ENCODE measurements around the gene FBXO34. TPM values are rescaled to one million over a fixed set of nuclear protein-coding genes. Genes with fewer than 3 reads are reported as not detected.
A peak's percentile ranks its signal among the peaks of the same experiment; 100 is the strongest.

Gene FBXO34, protein sequence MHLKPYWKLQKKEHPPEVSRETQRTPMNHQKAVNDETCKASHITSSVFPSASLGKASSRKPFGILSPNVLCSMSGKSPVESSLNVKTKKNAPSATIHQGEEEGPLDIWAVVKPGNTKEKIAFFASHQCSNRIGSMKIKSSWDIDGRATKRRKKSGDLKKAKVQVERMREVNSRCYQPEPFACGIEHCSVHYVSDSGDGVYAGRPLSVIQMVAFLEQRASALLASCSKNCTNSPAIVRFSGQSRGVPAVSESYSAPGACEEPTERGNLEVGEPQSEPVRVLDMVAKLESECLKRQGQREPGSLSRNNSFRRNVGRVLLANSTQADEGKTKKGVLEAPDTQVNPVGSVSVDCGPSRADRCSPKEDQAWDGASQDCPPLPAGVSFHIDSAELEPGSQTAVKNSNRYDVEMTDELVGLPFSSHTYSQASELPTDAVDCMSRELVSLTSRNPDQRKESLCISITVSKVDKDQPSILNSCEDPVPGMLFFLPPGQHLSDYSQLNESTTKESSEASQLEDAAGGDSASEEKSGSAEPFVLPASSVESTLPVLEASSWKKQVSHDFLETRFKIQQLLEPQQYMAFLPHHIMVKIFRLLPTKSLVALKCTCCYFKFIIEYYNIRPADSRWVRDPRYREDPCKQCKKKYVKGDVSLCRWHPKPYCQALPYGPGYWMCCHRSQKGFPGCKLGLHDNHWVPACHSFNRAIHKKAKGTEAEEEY
- 8.4 TPM for polyA plus RNA-seq (2013, experiment 1 of 2)
- 8.6 TPM for polyA plus RNA-seq (2013, experiment 2 of 2)

DNA sequence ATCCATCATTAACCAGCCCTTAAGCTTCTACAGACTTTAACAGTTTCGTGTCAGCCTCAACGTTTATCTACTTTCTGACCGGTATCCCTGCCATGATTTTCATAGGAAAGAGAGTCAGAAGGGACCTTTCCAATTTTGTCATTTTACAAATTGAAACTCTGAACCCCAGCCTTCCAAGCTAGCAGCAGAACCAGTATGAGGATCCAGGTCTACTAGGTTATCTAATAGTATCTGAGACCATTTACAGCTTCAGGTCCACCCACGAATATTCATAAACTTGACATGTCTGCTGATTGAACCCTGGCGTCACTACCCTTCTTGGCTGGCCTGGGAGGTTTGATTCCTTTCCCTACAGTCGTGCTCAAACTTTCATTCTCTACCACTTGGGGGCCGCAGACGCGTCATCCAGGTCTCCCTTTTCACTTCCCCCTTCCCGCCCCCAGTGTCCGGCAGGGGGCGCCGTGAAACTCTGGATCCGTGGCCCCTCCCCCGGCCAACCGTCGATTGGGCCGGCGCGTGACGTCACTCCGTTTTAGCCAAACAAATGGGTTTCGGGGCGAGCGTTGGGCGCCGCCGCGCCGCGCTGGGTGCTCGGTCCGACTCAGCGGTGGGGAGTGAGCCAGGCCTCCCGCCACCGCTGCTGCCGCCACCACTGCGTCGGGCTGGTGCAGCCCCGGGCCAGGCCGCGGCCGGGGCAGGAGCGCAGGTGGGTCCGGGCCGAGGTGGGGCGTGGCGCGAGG is at the start of gene FBXO34:
Gene FBXO34 (plus strand): TSS at position 590 of the 740 bp plus-strand sequence. CDS start 78,970 bp downstream, outside the sequence.
- peak; percentile 98 for DNase-seq
- peak within 1 kb of the TSS; percentile 88 for H3K4me3 ChIP-seq (ENCODE audit: low read length)
- no peaks in the 10 kb centered on the region for H3K36me3 ChIP-seq (ENCODE audit: control insufficient read depth, insufficient read depth, low read length)
- WGBS (ENCODE audit: extremely low coverage, insufficient coverage, low lambda C conversion rate), result no CpG with 5 or more reads among the region's 49 CpGs
- H2AK5ac ChIP-seq (ENCODE audit: low read length), result no peak within 1 kb of the TSS
- peak within 1 kb of the TSS; percentile 75 for H2BK5ac ChIP-seq (ENCODE audit: low read length)
- peak within 1 kb of the TSS; percentile 93 for H3K9ac ChIP-seq (ENCODE audit: low read length)
- peak within 1 kb of the TSS; percentile 93 for H3K56ac ChIP-seq (ENCODE audit: low read length)
- no peak within 1 kb of the TSS for H4K8ac ChIP-seq (ENCODE audit: low read depth, low read length)
- H2BK120ac ChIP-seq (ENCODE audit: low read depth, low read length), result peak within 1 kb of the TSS; percentile 18
- peak within 1 kb of the TSS; percentile 40 for H3K4ac ChIP-seq (ENCODE audit: low read depth, low read length)
- peaks cover 4% of the 10 kb centered on the region for H3K4me1 ChIP-seq (ENCODE audit: control insufficient read depth, low read depth, low read length)
- peaks cover 19% of the 10 kb centered on the region for H3K79me2 ChIP-seq (ENCODE audit: control insufficient read depth, insufficient read depth, low read length)
- no peaks in the 10 kb centered on the region for H3K27me3 ChIP-seq (ENCODE audit: insufficient read depth, low read length, poor library complexity)
- peak within 1 kb of the TSS; percentile 98 for H3K23ac ChIP-seq (ENCODE audit: low read length)
- H2BK15ac ChIP-seq (replicated peaks; ENCODE audit: low read depth), result no peak within 1 kb of the TSS
- H4K5ac ChIP-seq (ENCODE audit: low read length), result no peak within 1 kb of the TSS
- peaks cover 2% of the 10 kb centered on the region for H3K79me1 ChIP-seq (ENCODE audit: low read length)
- H3K4me2 ChIP-seq (ENCODE audit: low read length), result peak within 1 kb of the TSS; percentile 70
- H3K27ac ChIP-seq (ENCODE audit: low read depth, low read length), result peak within 1 kb of the TSS; percentile 23
- H3K18ac ChIP-seq (ENCODE audit: low read length), result peak within 1 kb of the TSS; percentile 95

- H3K4ac ChIP-seq (ENCODE audit: low read depth, low read length), result no peak overlapping the region
- no peak overlapping the region for H3K4me3 ChIP-seq (ENCODE audit: low read length)
- H3K4me1 ChIP-seq (ENCODE audit: control insufficient read depth, low read depth, low read length), result no peaks in the 10 kb centered on the region
- no peak overlapping the region for H2BK120ac ChIP-seq (ENCODE audit: low read depth, low read length)
- H3K79me1 ChIP-seq (ENCODE audit: low read length), result no peaks in the 10 kb centered on the region
- no peak overlapping the region for H3K9ac ChIP-seq (ENCODE audit: low read length)
- no peak overlapping the region for H3K4me2 ChIP-seq (ENCODE audit: low read length)
- H3K18ac ChIP-seq (ENCODE audit: low read length), result no peak overlapping the region
- no peak overlapping the region for H3K56ac ChIP-seq (ENCODE audit: low read length)
- no peak overlapping the region for H4K8ac ChIP-seq (ENCODE audit: low read depth, low read length)
- H2AK5ac ChIP-seq (ENCODE audit: low read length), result no peak overlapping the region
- H2BK15ac ChIP-seq (replicated peaks; ENCODE audit: low read depth), result no peak overlapping the region
- no peak overlapping the region for H2BK5ac ChIP-seq (ENCODE audit: low read length)
- DNase-seq, result no peak
- no peak overlapping the region for H3K23ac ChIP-seq (ENCODE audit: low read length)
- no peak overlapping the region for H4K5ac ChIP-seq (ENCODE audit: low read length)
- H3K79me2 ChIP-seq (ENCODE audit: control insufficient read depth, insufficient read depth, low read length), result no peaks in the 10 kb centered on the region
- no peaks in the 10 kb centered on the region for H3K36me3 ChIP-seq (ENCODE audit: control insufficient read depth, insufficient read depth, low read length)
- no peaks in the 10 kb centered on the region for H3K27me3 ChIP-seq (ENCODE audit: insufficient read depth, low read length, poor library complexity)
- no peak overlapping the region for H3K27ac ChIP-seq (ENCODE audit: low read depth, low read length)
These were observed 49.3 kb upstream of the FBXO34 start for GRCh38 chr14:55221968-55222367.

DNA sequence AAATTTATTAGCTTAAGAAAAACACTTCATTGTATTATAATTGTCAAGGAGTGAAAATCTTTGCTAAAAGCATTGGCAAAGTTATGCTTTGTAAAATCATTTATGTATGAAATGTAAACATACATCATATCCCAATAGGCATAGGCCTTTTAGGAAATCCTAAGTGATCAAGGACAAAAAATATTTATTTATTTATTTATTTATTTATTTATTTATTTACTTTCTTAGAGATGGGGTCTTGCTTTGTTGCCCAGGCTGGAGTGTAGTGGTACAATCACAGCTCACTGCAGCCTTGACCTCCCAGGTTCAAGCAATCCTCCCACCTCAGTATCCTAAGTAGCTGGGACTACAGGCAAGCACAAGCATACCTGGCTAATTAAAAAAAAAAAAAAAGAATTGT is 47.9 kb upstream of the FBXO34 start:
- no peaks in the 10 kb centered on the region for H3K27me3 ChIP-seq (ENCODE audit: insufficient read depth, low read length, poor library complexity)

DNA sequence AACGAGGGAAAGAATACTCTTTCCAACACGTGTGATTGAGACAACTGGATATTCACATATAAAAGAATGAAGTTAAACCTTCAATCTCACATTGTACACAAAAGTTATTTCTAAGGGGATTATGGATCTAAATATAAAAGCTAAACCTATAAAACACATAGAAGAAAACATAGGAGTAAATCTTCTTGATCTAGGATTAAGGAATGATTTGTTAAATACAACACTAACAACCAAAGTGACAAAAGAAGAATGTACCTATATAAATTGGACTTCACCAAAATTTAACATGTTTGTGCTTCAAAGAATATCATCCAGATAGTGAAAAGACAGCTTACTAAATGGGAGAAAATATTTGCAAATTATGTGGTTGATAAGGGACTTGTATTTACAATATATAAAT is 43.0 kb upstream of the FBXO34 start:
- Histone ChIP-seq H3K4ac (ENCODE audit: low read depth, low read length) (no peak overlapping the region), H3K56ac (ENCODE audit: low read length) (no peak overlapping the region), H3K36me3 (ENCODE audit: control insufficient read depth, insufficient read depth, low read length) (no peaks in the 10 kb centered on the region), H2BK5ac (ENCODE audit: low read length) (no peak overlapping the region), H3K79me2 (ENCODE audit: control insufficient read depth, insufficient read depth, low read length) (no peaks in the 10 kb centered on the region), H3K27me3 (ENCODE audit: insufficient read depth, low read length, poor library complexity) (no peaks in the 10 kb centered on the region), H3K4me1 (ENCODE audit: control insufficient read depth, low read depth, low read length) (no peaks in the 10 kb centered on the region), H4K8ac (ENCODE audit: low read depth, low read length) (no peak overlapping the region), H2BK15ac (replicated peaks; ENCODE audit: low read depth) (no peak overlapping the region), H3K27ac (ENCODE audit: low read depth, low read length) (no peak overlapping the region), H3K23ac (ENCODE audit: low read length) (no peak overlapping the region), H3K4me2 (ENCODE audit: low read length) (no peak overlapping the region), H2AK5ac (ENCODE audit: low read length) (no peak overlapping the region), H2BK120ac (ENCODE audit: low read depth, low read length) (no peak overlapping the region), H3K79me1 (ENCODE audit: low read length) (no peaks in the 10 kb centered on the region), H4K5ac (ENCODE audit: low read length) (no peak overlapping the region), H3K4me3 (ENCODE audit: low read length) (no peak overlapping the region), H3K18ac (ENCODE audit: low read length) (no peak overlapping the region), H3K9ac (ENCODE audit: low read length) (no peak overlapping the region)
- DNase-seq, result no peak
- WGBS (ENCODE audit: extremely low coverage, insufficient coverage, low lambda C conversion rate), result no CpG with 5 or more reads among the region's 2 CpGs

More for the DNA sequence above, 47.9 kb upstream of the FBXO34 start:
- Histone ChIP-seq H3K56ac (ENCODE audit: low read length) (no peak overlapping the region), H3K27ac (ENCODE audit: low read depth, low read length) (no peak overlapping the region), H3K18ac (ENCODE audit: low read length) (no peak overlapping the region), H3K79me1 (ENCODE audit: low read length) (no peaks in the 10 kb centered on the region), H2BK120ac (ENCODE audit: low read depth, low read length) (no peak overlapping the region), H3K4me2 (ENCODE audit: low read length) (no peak overlapping the region), H4K5ac (ENCODE audit: low read length) (no peak overlapping the region), H4K8ac (ENCODE audit: low read depth, low read length) (no peak overlapping the region), H2BK15ac (replicated peaks; ENCODE audit: low read depth) (no peak overlapping the region), H3K4me3 (ENCODE audit: low read length) (no peak overlapping the region), H3K36me3 (ENCODE audit: control insufficient read depth, insufficient read depth, low read length) (no peaks in the 10 kb centered on the region), H3K4ac (ENCODE audit: low read depth, low read length) (no peak overlapping the region), H3K23ac (ENCODE audit: low read length) (no peak overlapping the region), H3K4me1 (ENCODE audit: control insufficient read depth, low read depth, low read length) (no peaks in the 10 kb centered on the region), H3K79me2 (ENCODE audit: control insufficient read depth, insufficient read depth, low read length) (no peaks in the 10 kb centered on the region), H2BK5ac (ENCODE audit: low read length) (no peak overlapping the region), H2AK5ac (ENCODE audit: low read length) (no peak overlapping the region), H3K9ac (ENCODE audit: low read length) (no peak overlapping the region)
- DNase-seq, result no peak

- no peak overlapping the region for H3K27ac ChIP-seq (ENCODE audit: low read depth, low read length)
- H3K9ac ChIP-seq (ENCODE audit: low read length), result no peak overlapping the region
- H3K4me3 ChIP-seq (ENCODE audit: low read length), result no peak overlapping the region
- H3K23ac ChIP-seq (ENCODE audit: low read length), result no peak overlapping the region
- H3K4ac ChIP-seq (ENCODE audit: low read depth, low read length), result no peak overlapping the region
- no CpG with 5 or more reads among the region's 3 CpGs for WGBS (ENCODE audit: extremely low coverage, insufficient coverage, low lambda C conversion rate)
- H2BK5ac ChIP-seq (ENCODE audit: low read length), result no peak overlapping the region
- no peaks in the 10 kb centered on the region for H3K79me1 ChIP-seq (ENCODE audit: low read length)
- H3K27me3 ChIP-seq (ENCODE audit: insufficient read depth, low read length, poor library complexity), result no peaks in the 10 kb centered on the region
- H3K18ac ChIP-seq (ENCODE audit: low read length), result no peak overlapping the region
- H3K79me2 ChIP-seq (ENCODE audit: control insufficient read depth, insufficient read depth, low read length), result no peaks in the 10 kb centered on the region
- no peak overlapping the region for H4K8ac ChIP-seq (ENCODE audit: low read depth, low read length)
- H3K4me2 ChIP-seq (ENCODE audit: low read length), result no peak overlapping the region
- H2AK5ac ChIP-seq (ENCODE audit: low read length), result no peak overlapping the region
- no peak overlapping the region for H4K5ac ChIP-seq (ENCODE audit: low read length)
- no peak overlapping the region for H2BK15ac ChIP-seq (replicated peaks; ENCODE audit: low read depth)
- DNase-seq, result no peak
- H2BK120ac ChIP-seq (ENCODE audit: low read depth, low read length), result no peak overlapping the region
- H3K36me3 ChIP-seq (ENCODE audit: control insufficient read depth, insufficient read depth, low read length), result no peaks in the 10 kb centered on the region
- no peaks in the 10 kb centered on the region for H3K4me1 ChIP-seq (ENCODE audit: control insufficient read depth, low read depth, low read length)
- no peak overlapping the region for H3K56ac ChIP-seq (ENCODE audit: low read length)
These were observed 37.6 kb upstream of the FBXO34 start for GRCh38 chr14:55233591-55233990.
